Ovary (tissue), 9 donors: ENCODE results near the gene DOCK8. TPM values are rescaled to one million over a fixed set of nuclear protein-coding genes. Genes with fewer than 3 reads are reported as not detected.

Experiments used
- DNase-seq, 5 donors: peaks; one replicate each; pipeline ENCODE4 v3.0.0-alpha.2; 2019 to 2020
- H3K27ac ChIP-seq, 2 donors: fragments of 200-600 bp; one replicate each; pipeline versions ENCODE4 v1.5.1 to v1.8.0; 2019 to 2022
- H3K27me3 ChIP-seq: fragments of 200-600 bp; one replicate; pipeline ENCODE4 v1.8.0; 2022
- H3K36me3 ChIP-seq: fragments of 200-600 bp; sonication (generic); one replicate; pipeline ENCODE4 v1.5.1; 2019
- H3K4me1 ChIP-seq: one replicate; pipeline ENCODE4 v1.8.1; 2013; ENCODE audit warnings: mild to moderate bottlenecking, moderate library complexity; ENCODE audit not compliant: insufficient read depth
- H3K4me3 ChIP-seq: fragments of 200-600 bp; sonication (generic); one replicate; pipeline ENCODE4 v1.5.1; 2017
- H3K9me3 ChIP-seq, 2 donors: fragments of 200-600 bp in 1 of 2; sonication (generic) in 1 of 2; one replicate each; pipeline versions ENCODE4 v1.5.1 to v1.8.1; 2013 to 2019; ENCODE audit warnings: mild to moderate bottlenecking in 1 of 2, moderate library complexity in 1 of 2
- EP300 ChIP-seq: sonication (generic); formaldehyde crosslinking; IDR thresholded peaks from one replicate; pipeline ENCODE4 v1.6.1; 2017; ENCODE audit warnings: antibody characterized with exemption
- POLR2A ChIP-seq: fragments of 450-650 bp; IDR thresholded peaks from one replicate; pipeline ENCODE4 v1.6.1; 2017; ENCODE audit warnings: antibody characterized with exemption, mild to moderate bottlenecking, moderate library complexity
- WGBS, 3 donors: extraction: QIAGEN DNeasy Blood & Tissue Kit in 1 of 3; methylation state at CpG; one replicate each; pipeline versions ENCODE4 v1.1.5 to v1.1.7; 2013 to 2017; 5-methylcytosine and 5-hydroxymethylcytosine counted together
- intact Hi-C, 4 donors: fragments of 100-400 bp; cut with DNase I; formaldehyde crosslinking; loops; one replicate each; pipeline versions ENCODE4 v1.11.0 to v1.15.1; 2022 to 2023
- polyA plus RNA-seq, 2 donors: library from polyadenylated mRNA; stranded (reverse); fragments of 200-250 nt in 1 of 2; fragments of 350-450 nt in 1 of 2; fragmentation: Illumina TruSeq in 1 of 2; extraction: RNeasy Lipid Tissue Mini Kit (QIAGEN cat#74804) in 1 of 2; gene quantifications; one replicate each; pipeline ENCODE4 v1.2.3, GENCODE V29; 2013 to 2014
- total RNA-seq, 7 donors: library from RNA; depleted of rRNA in 2 of 7; stranded (reverse); fragments of >200 nt in 2 of 7; fragmentation: NEBNext Ultra II Directional in 3 of 7; extraction: Animal tissue kit (Norgen Biotek cat#: 25700) in 3 of 7; gene quantifications; one replicate each; pipeline versions ENCODE4 v1.1.0 to v1.2.4, GENCODE V29; 2016 to 2023
- TF ChIP-seq, protein P1 (sequence below), 3 donors: fragments of 450-650 bp in 2 of 3; fragments of 200-600 bp in 1 of 3; IDR thresholded peaks; one replicate each; pipeline versions ENCODE4 v1.5.1 to v1.8.0; 2016 to 2022; ENCODE audit warnings: antibody characterized with exemption in 3 of 3, mild to moderate bottlenecking in 1 of 3
- donor health status: DM: no; HTN: no; CAD: no; lungs with moderate emphysema.
- donor health status: DM: no; HTN: no; CAD: no.
- donor health status: Bipolar disorder and iron deficiency.
- donor health status: DM: yes; HTN: yes; CAD: no.
- donor health status: DM: no; HTN: no; CAD: no.
- donor health status: DM: yes; HTN: yes; CAD: no.

The DOCK8 gene
- total and polyA plus RNA-seq, 9 donors: 1.4 to 12.2 (median 7.3) TPM

DNA sequence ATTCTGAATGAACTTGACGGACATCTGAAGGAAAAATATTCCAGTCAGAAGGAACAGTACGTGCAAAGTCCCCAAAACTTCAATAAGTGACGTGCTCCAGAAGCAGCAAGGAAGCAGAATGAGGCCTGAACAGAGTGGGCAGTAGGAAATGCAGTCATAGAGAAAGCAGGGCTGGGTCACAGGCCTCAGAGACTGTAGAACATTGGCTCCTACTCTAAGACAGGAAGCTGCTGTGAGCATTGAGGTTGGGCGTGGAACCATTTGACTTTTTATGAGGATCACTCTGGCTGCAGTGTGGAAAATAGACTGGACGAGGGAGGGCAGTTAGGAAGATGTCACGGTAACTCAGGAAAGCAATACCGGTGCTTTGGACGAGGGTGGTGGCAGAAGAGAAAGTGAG, 64.0 kb downstream of the DOCK8 start:
- no peak for DNase-seq
- intact Hi-C loops: no loop called here
- 78 to 85% (median 85%) methylated on average over 8 of the region's 8 CpGs for WGBS, 3 donors
- Histone ChIP-seq H3K27me3 (no peaks in the 10 kb centered on the region), H3K4me1 (no peaks in the 10 kb centered on the region), H3K9me3 (no peaks in the 10 kb centered on the region), H3K27ac (no peak overlapping the region), H3K36me3 (no peaks in the 10 kb centered on the region), H3K4me3 (no peak overlapping the region)
- TF ChIP-seq, protein P1, sequence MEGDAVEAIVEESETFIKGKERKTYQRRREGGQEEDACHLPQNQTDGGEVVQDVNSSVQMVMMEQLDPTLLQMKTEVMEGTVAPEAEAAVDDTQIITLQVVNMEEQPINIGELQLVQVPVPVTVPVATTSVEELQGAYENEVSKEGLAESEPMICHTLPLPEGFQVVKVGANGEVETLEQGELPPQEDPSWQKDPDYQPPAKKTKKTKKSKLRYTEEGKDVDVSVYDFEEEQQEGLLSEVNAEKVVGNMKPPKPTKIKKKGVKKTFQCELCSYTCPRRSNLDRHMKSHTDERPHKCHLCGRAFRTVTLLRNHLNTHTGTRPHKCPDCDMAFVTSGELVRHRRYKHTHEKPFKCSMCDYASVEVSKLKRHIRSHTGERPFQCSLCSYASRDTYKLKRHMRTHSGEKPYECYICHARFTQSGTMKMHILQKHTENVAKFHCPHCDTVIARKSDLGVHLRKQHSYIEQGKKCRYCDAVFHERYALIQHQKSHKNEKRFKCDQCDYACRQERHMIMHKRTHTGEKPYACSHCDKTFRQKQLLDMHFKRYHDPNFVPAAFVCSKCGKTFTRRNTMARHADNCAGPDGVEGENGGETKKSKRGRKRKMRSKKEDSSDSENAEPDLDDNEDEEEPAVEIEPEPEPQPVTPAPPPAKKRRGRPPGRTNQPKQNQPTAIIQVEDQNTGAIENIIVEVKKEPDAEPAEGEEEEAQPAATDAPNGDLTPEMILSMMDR (IDR thresholded peaks at IDR 0.05): no peak
- TF ChIP-seq POLR2A: no peak
- TF ChIP-seq EP300: no peak

DNA sequence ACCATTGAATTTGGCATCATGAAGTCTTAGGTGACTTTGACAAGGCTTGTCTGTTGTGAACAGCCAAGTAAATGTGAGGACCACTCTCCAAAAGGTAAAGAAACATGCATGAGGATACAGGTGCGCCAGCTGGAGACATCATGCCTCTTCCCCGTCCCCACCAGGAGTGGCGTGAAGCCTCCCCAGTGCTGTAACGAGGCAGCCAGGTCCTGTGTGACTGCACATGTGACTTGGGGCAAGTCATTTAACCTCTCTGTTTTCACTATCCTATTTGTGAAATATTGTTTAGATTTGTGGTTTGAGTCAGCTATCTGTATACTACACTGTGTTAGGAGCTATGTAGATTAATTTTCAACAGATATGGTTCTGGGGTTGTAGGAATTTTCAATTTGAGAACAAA, 65.0 kb downstream of the DOCK8 start:
- no peak for DNase-seq
- intact Hi-C loops: no loop called here
- no peaks in the 10 kb centered on the region for H3K27me3 ChIP-seq

DNA sequence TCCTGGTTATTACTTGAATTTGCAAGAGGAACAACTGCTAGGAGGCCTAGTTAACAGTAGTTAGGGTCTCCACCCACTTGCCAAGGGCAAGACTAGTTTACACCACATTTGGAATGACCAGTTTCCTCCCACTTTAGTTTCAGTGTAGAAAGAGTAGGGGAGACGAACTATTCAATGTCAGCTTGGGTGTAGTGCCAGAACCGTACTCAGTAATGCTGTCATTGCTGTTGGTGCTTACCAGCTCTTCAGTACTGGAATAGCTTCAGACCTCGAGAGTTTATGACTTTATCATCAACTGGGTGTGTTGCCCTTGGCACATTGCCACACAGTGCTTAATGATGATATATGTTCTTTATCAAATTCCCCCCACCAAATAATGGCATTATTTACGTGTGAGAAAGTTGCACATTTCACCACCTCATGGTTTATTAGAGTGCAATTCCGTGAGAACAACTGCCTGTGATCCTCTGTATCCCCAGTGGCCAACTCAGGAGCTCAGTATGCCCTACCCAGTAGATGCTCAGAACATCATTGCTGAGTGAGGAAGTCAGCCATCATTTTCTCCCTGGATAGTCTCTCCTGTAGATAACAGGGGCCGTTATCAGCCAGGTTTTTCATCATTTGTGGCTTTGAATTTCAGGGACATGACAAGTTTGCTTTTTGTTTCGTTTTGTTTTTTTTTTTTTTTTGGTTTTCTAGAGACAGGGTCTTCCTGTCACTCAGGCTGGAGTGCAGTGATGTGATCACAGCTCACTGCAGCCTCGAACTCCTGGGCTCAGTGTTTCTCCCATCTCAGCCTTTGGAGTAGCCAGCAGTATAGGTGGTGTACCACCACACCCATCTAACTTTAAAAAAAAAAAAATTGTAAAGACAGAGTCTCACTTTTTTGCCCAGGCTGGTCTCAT, 67.3 kb downstream of the DOCK8 start:
- no peak overlapping the region for H3K4me3 ChIP-seq
- H3K4me1 ChIP-seq: no peaks in the 10 kb centered on the region
- H3K27ac ChIP-seq: no peak overlapping the region
- DNase-seq: no peak
- no peaks in the 10 kb centered on the region for H3K9me3 ChIP-seq
- H3K36me3 ChIP-seq: no peaks in the 10 kb centered on the region
- TF ChIP-seq EP300 (no peak), POLR2A (no peak)
- TF ChIP-seq, protein P1 (IDR thresholded peaks at IDR 0.05): no peak
- H3K27me3 ChIP-seq: no peaks in the 10 kb centered on the region
- whole genome bisulfite sequencing, 3 donors: 30 to 42% (median 36%) methylated on average over 8 of the region's 8 CpGs
- intact Hi-C loops: no loop called here

More for the DNA sequence above, 65.0 kb downstream of the DOCK8 start:
- no peaks in the 10 kb centered on the region for H3K9me3 ChIP-seq
- H3K4me1 ChIP-seq: no peaks in the 10 kb centered on the region
- H3K27ac ChIP-seq: no peak overlapping the region
- 63 to 84% (median 79%) methylated on average over 4 of the region's 4 CpGs for WGBS, 3 donors
- no peak overlapping the region for H3K4me3 ChIP-seq
- TF ChIP-seq, protein P1 (IDR thresholded peaks at IDR 0.05): no peak
- TF ChIP-seq EP300: no peak
- no peak for TF ChIP-seq POLR2A
- no peaks in the 10 kb centered on the region for H3K36me3 ChIP-seq

DNA sequence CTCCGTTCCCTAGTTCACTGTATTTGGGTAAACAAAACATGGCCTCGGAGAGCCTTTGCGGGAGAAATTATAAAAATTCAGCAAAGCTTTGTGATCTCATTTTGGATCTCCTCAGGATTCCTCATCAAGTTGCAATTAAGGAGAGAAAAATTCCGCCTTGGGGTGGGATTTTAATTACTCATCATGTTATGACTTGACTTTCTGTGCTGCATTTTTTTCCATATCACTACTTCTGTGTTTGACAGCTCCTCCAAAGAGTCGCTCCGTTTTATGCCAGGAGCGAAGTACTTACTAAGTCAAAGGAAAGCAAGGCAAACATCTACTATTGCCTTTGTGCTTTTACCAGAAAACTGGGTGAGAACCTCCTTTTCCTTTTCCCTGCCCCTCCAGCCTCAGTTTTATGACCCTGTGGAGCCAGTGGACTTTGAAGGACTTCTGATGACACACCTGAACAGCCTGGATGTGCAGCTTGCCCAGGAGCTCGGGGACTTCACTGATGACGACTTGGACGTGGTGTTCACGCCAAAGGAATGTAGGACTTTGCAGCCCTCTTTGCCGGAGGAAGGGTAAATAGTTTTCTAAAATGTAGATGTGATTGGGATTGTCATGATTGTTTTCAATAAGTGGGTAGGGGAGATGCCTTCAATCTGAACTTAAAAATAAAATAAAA, 71.5 kb downstream of the DOCK8 start:
- no peaks in the 10 kb centered on the region for H3K4me1 ChIP-seq
- intact Hi-C loops: no loop called here

More for the DNA sequence above, 71.5 kb downstream of the DOCK8 start:
- no peak for TF ChIP-seq EP300
- no peak for TF ChIP-seq POLR2A
- TF ChIP-seq, protein P1 (IDR thresholded peaks at IDR 0.05): no peak
- H3K27me3 ChIP-seq: no peaks in the 10 kb centered on the region
- H3K4me3 ChIP-seq: no peak overlapping the region
- no peaks in the 10 kb centered on the region for H3K36me3 ChIP-seq
- H3K9me3 ChIP-seq: no peaks in the 10 kb centered on the region
- no peak for DNase-seq
- 81 to 84% (median 82%) methylated on average over 12 of the region's 12 CpGs for WGBS, 3 donors
- H3K27ac ChIP-seq: no peak overlapping the region
